Rectal smooth muscle tissue (tissue), 1 donor: ENCODE data around the gene MFGE8.
"Not testable (repeated sequence)": the region's sequence is repeated elsewhere in the genome, so short reads cannot be mapped to it uniquely, and the experiment has no call there.

Experiments used
- H3K27ac ChIP-seq: one replicate; pipeline ENCODE4 v1.7.0; 2013; ENCODE audit warnings: low read depth, low read length, inconsistent platforms
- H3K27me3 ChIP-seq: one replicate; pipeline ENCODE4 v1.7.0; 2013; ENCODE audit warnings: low read length; ENCODE audit not compliant: control insufficient read depth, insufficient read depth
- H3K36me3 ChIP-seq: one replicate; pipeline ENCODE4 v1.7.0; 2013; ENCODE audit warnings: low read length; ENCODE audit not compliant: control insufficient read depth, insufficient read depth
- H3K4me1 ChIP-seq: one replicate; pipeline ENCODE4 v1.7.0; 2013; ENCODE audit warnings: low read length; ENCODE audit not compliant: control insufficient read depth, insufficient read depth
- H3K4me3 ChIP-seq: one replicate; pipeline ENCODE4 v1.7.0; 2013; ENCODE audit warnings: low read length
- H3K9ac ChIP-seq: one replicate; pipeline ENCODE4 v1.7.0; 2013; ENCODE audit warnings: low read length

The MFGE8 gene

GRCh38 chr15:88932875-88933330 is 19.7 kb upstream of the MFGE8 start:
- Histone ChIP-seq H3K4me1 (no peaks in the 10 kb centered on the region), H3K27me3 (no peaks in the 10 kb centered on the region), H3K9ac (no peak overlapping the region), H3K27ac (no peak overlapping the region), H3K36me3 (no peaks in the 10 kb centered on the region), H3K4me3 (no peak overlapping the region)

- H3K4me1 ChIP-seq = no peaks in the 10 kb centered on the region
- no peak overlapping the region for H3K27ac ChIP-seq
- no peaks in the 10 kb centered on the region for H3K27me3 ChIP-seq
- no peak overlapping the region for H3K4me3 ChIP-seq
- H3K36me3 ChIP-seq = no peaks in the 10 kb centered on the region
- no peak overlapping the region for H3K9ac ChIP-seq
These were observed 19.2 kb upstream of the MFGE8 start for GRCh38 chr15:88932271-88932874.

- Histone ChIP-seq H3K27me3 (no peaks in the 10 kb centered on the region), H3K4me1 (no peaks in the 10 kb centered on the region), H3K4me3 (no peak overlapping the region), H3K27ac (no peak overlapping the region), H3K9ac (no peak overlapping the region), H3K36me3 (no peaks in the 10 kb centered on the region)
These were observed 17.4 kb upstream of the MFGE8 start for GRCh38 chr15:88930579-88930978.

GRCh38 chr15:88929358-88930098 is 16.3 kb upstream of the MFGE8 start:
- not testable (repeated sequence) for H3K36me3 ChIP-seq, H3K4me3 ChIP-seq, H3K9ac ChIP-seq, H3K27ac ChIP-seq, H3K27me3 ChIP-seq, H3K4me1 ChIP-seq

GRCh38 chr15:88928192-88928591 is 15.0 kb upstream of the MFGE8 start:
- H3K27ac ChIP-seq, H3K4me1 ChIP-seq, H3K4me3 ChIP-seq, H3K9ac ChIP-seq, H3K36me3 ChIP-seq, H3K27me3 ChIP-seq: not testable (repeated sequence)

GRCh38 chr15:88925648-88926047 is 12.5 kb upstream of the MFGE8 start:
- H3K27ac ChIP-seq, H3K4me1 ChIP-seq, H3K9ac ChIP-seq, H3K27me3 ChIP-seq, H3K36me3 ChIP-seq, H3K4me3 ChIP-seq: not testable (repeated sequence)

- H3K4me1 ChIP-seq, H3K9ac ChIP-seq, H3K27ac ChIP-seq, H3K36me3 ChIP-seq, H3K4me3 ChIP-seq, H3K27me3 ChIP-seq: not testable (repeated sequence)
These were observed 7.8 kb upstream of the MFGE8 start for GRCh38 chr15:88920892-88921435.

GRCh38 chr15:88920186-88920891 is 7.2 kb upstream of the MFGE8 start:
- peaks cover 2% of the 10 kb centered on the region for H3K27me3 ChIP-seq
- H3K4me1 ChIP-seq = no peaks in the 10 kb centered on the region
- no peak overlapping the region for H3K9ac ChIP-seq
- H3K4me3 ChIP-seq = no peak overlapping the region
- no peaks in the 10 kb centered on the region for H3K36me3 ChIP-seq
- H3K27ac ChIP-seq = no peak overlapping the region

- Histone ChIP-seq H3K9ac (no peak overlapping the region), H3K4me3 (no peak overlapping the region), H3K36me3 (no peaks in the 10 kb centered on the region), H3K27ac (no peak overlapping the region), H3K4me1 (peaks cover under 1% of the 10 kb centered on the region), H3K27me3 (peaks cover 2% of the 10 kb centered on the region)
These were observed 5.6 kb upstream of the MFGE8 start for GRCh38 chr15:88918738-88919137.

- Histone ChIP-seq H3K36me3 (no peaks in the 10 kb centered on the region), H3K27ac (no peak overlapping the region), H3K9ac (no peak overlapping the region), H3K4me3 (no peak overlapping the region), H3K4me1 (peaks cover 2% of the 10 kb centered on the region), H3K27me3 (peaks cover 2% of the 10 kb centered on the region)
These were observed 4.6 kb upstream of the MFGE8 start for GRCh38 chr15:88917760-88918159.

GRCh38 chr15:88915354-88915753 is 2.2 kb upstream of the MFGE8 start:
- no peak overlapping the region for H3K4me3 ChIP-seq
- H3K36me3 ChIP-seq = no peaks in the 10 kb centered on the region
- peaks cover 2% of the 10 kb centered on the region for H3K4me1 ChIP-seq
- no peak overlapping the region for H3K9ac ChIP-seq
- no peak overlapping the region for H3K27ac ChIP-seq
- peaks cover 2% of the 10 kb centered on the region for H3K27me3 ChIP-seq

GRCh38 chr15:88913850-88914169 is 631 bp upstream of the MFGE8 start:
- H3K36me3 ChIP-seq = no peaks in the 10 kb centered on the region
- H3K9ac ChIP-seq = no peak overlapping the region
- peak overlapping the region; percentile 78 for H3K4me3 ChIP-seq
- H3K27ac ChIP-seq = no peak overlapping the region
- peaks cover 2% of the 10 kb centered on the region for H3K27me3 ChIP-seq
- peaks cover 2% of the 10 kb centered on the region for H3K4me1 ChIP-seq
